Measurements from ENCODE around the gene E2F2.

The E2F2 gene

DNA sequence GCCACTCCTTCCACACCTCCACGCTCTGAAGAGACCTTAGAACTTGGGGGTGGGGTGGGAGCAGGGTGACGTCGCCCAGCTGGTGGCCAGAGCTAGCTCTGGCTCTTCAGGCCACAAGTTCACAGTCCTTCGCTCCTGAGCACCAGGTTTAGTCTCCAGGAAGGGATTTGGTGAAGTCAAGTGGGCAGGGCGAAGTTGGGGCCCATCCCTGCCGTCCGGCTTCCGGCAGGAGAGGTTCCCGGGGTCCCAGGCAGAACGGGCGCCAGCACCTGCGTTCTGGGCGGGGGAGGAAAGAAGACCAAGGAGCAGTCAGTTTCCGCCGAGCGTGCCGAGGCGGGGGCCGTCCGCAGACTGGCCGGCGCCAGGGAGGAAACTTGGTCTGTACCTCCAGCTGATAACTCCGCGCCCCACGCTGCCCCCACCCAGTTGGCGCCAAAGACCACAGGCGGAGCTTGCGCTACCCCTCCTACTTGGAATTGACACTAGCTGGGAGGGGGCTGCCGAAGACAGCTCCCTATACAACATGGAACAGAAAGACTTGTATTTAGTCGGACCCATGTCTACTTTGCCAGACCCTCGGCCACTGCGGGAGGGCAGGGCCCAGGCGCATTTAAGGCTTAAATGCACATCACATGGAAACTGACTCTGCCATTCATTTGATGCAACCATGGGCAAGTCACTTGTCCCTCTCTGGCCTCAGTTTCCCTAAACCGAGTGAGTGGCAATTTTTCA, 27.3 kb upstream of the E2F2 start:
- DNase-seq (ENCODE audit: low read depth), result peak; percentile 78

DNA sequence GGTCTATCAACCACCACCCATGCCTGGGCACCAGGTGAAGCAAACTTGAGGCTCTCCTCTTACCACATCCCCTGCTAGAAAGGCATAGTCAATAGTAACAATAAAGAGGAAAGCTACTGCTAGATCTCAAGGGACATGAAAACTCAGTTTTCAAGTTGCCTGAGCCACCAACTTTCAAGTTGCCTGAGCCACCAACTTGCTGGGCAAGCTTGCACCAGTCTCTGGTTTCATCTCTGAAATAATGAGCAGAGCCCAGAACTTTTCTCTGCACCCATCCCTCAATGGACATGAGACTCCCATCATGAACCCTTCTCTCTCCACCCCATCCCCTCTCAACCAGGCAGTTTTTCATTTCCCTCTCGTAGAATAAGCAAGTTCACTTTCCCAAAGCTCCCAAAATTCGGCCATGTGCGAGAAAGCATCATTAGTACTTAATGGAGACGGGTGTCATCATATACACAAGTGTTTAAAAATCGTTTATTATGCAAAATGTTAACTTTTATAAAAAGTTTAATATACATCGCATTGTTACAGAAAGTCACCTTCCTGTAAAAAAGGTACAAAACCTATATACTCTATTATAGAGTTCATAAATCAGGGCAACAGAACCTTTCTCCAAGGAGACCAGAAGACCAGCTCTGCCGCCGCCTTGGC, 26.6 kb upstream of the E2F2 start:
- peak overlapping the region; percentile 89 for H3K4me3 ChIP-seq (replicated peaks; ENCODE audit: low read depth, low read length)
- peak; percentile 56 for DNase-seq (ENCODE audit: low read depth)
- TF ChIP-seq, protein P1, sequence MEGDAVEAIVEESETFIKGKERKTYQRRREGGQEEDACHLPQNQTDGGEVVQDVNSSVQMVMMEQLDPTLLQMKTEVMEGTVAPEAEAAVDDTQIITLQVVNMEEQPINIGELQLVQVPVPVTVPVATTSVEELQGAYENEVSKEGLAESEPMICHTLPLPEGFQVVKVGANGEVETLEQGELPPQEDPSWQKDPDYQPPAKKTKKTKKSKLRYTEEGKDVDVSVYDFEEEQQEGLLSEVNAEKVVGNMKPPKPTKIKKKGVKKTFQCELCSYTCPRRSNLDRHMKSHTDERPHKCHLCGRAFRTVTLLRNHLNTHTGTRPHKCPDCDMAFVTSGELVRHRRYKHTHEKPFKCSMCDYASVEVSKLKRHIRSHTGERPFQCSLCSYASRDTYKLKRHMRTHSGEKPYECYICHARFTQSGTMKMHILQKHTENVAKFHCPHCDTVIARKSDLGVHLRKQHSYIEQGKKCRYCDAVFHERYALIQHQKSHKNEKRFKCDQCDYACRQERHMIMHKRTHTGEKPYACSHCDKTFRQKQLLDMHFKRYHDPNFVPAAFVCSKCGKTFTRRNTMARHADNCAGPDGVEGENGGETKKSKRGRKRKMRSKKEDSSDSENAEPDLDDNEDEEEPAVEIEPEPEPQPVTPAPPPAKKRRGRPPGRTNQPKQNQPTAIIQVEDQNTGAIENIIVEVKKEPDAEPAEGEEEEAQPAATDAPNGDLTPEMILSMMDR (IDR thresholded peaks at IDR 0.05; ENCODE audit: low read length, missing control alignments), result no peak

More for the DNA sequence above, 27.3 kb upstream of the E2F2 start:
- TF ChIP-seq, protein P1 (IDR thresholded peaks at IDR 0.05; ENCODE audit: low read length, missing control alignments), result no peak
- H3K4me3 ChIP-seq (replicated peaks; ENCODE audit: low read depth, low read length), result peak overlapping the region; percentile 89

DNA sequence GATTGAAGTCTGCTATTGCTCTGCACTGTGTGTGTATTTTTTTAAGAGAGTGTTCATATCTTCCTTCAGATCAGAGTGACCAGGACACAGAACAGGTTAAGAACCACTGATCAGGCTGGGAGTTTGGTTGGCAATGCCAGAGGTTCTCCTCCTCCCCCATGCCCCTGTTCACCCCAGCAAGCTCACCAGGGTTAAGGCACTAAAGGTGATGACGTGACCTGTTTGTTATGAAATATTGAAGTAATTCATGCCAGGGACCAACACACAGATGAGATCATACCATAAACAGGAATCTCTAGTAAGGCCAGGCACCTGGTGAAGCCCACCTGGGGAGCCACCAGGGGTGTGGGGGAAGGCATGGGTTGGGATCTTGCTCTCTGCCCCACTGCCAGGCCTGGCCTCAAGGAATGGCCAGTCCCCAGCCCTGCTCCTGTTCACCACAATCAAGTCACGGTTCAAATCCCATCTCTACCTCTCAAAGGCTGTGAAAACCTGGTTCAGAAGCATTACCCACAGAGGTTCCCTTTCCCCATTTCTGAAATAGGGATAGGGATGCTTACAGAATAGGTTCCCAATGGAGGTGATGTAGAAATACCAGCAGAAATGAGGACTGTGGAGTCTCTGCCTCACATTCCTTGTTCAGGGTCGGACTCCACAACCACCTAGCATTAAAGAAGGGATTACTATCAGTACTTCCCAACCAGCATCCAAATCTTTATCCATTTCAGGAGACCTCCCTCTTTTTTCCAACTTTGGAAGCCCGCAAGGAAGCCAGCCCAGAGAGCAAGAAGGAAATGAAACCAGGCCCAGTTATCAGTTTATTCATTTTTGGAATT, 25.8 kb upstream of the E2F2 start:
- DNase-seq (ENCODE audit: low read depth), result peak; percentile 89
- TF ChIP-seq, protein P1 (IDR thresholded peaks at IDR 0.05; ENCODE audit: low read length, missing control alignments), result no peak
- H3K4me3 ChIP-seq (replicated peaks; ENCODE audit: low read depth, low read length), result peak overlapping the region; percentile 89

DNA sequence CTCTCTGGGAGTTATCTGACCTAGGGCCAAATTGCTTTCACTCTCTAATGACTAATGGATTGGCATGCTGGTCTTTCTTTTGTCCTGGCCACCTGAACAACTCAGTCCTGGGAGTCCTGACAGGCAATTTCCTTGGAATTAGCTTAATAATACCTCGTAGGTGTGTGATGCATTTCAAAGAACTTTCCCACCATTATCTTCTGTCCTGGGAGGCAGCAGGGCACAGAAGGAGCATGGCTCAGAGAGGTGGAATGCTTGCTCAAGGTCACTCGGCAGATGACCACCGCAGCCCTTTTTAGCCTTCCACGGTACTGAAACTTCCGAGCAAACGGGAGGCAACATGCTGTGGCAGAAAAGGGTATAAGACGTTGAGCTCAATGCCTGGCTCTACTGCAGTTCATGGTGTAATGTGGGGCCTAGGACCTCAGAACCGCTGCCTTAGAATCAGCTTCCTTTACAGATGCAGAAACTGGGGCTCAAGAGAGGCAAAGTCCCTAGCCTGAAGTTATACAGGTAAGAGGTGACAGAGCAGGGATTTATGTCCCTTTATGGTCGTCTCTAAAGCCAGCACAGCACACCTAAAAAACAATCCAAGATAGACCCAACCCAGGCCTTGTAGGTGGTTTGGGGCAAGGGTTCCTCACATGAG, 25.1 kb upstream of the E2F2 start:
- DNase-seq (ENCODE audit: low read depth), result peak; percentile 87
- H3K4me3 ChIP-seq (replicated peaks; ENCODE audit: low read depth, low read length), result peak overlapping the region; percentile 89
- TF ChIP-seq, protein P1 (IDR thresholded peaks at IDR 0.05; ENCODE audit: low read length, missing control alignments), result no peak

DNA sequence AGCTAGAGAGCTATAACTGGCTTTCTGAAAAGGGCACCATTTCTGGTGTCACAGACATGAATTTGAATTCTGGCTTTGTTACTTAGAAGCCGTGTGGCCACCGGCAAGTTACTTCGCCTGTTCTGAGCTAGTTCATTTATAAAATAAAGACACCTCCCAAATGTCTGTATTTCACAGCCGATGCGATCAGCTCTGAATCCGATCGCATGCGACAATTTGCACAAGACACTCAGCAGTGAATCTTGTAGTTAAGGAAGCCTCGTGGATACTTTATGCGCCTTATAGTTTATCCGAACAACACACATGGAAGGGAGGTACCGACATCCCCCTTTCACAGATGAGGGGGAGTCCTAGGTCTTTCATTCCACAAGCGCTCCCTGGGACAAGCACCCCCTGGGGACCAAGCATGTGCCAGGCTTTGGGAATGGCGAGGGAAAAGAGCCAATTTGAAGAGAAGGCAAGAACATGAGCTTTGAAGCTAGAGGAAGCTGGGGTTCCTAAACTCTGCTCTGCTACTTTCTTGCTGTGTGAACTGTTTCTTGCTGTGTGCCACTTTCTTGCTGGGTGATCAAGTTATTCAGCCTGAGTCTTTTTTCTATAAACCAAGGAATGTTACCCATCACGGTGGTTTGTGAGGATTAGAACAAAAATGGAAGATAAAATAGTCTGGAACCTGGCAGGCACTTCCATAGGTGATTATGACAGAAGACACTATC, 24.4 kb upstream of the E2F2 start:
- peak; percentile 76 for DNase-seq (ENCODE audit: low read depth)
- TF ChIP-seq, protein P1 (IDR thresholded peaks at IDR 0.05; ENCODE audit: low read length, missing control alignments), result no peak
- peak overlapping the region; percentile 89 for H3K4me3 ChIP-seq (replicated peaks; ENCODE audit: low read depth, low read length)

All from fibroblast of pulmonary artery (primary cell).